HepG2 (cell line): Measurements from ENCODE around the gene MIA3. TPM values are rescaled to one million over a fixed set of nuclear protein-coding genes. Genes with fewer than 3 reads are reported as not detected.

Experiments
- ATF7-NPFF ChIP-seq: sonication (generic); formaldehyde crosslinking; IDR thresholded peaks from 2 replicates; pipeline ENCODE4 v1.8.1; 2023; ENCODE audit warnings: mild to moderate bottlenecking, low read depth, missing genetic modification reagents, moderate library complexity
- FLYWCH1 ChIP-seq: sonication (generic); formaldehyde crosslinking; IDR thresholded peaks from 2 replicates; pipeline ENCODE4 v1.8.1; 2023; ENCODE audit warnings: mild to moderate bottlenecking, missing genetic modification reagents
- GABPA ChIP-seq, 2 experiments: IDR thresholded peaks; 2 replicates each; pipeline ENCODE4 v1.6.1; 2011 to 2016; ENCODE audit warnings: low read depth in 2 of 2, low read length in 1 of 2, missing biosample characterization in 1 of 2, missing genetic modification characterization in 1 of 2
- KLF6 ChIP-seq: IDR thresholded peaks from 2 replicates; pipeline ENCODE4 v1.8.0; 2016; ENCODE audit warnings: missing biosample characterization, missing genetic modification reagents
- MZF1 ChIP-seq: sonication (generic); formaldehyde crosslinking; IDR thresholded peaks from 2 replicates; pipeline ENCODE4 v1.8.1; 2023; ENCODE audit warnings: mild to moderate bottlenecking, missing genetic modification reagents, borderline replicate concordance
- PAF1 ChIP-seq: IDR thresholded peaks from 2 replicates; pipeline ENCODE4 v1.6.1; 2016; ENCODE audit warnings: missing genetic modification reagents, missing compliant biosample characterization
- PLRG1 ChIP-seq: fragments of 450-650 bp; conservative IDR thresholded peaks from 2 replicates; pipeline ENCODE4 v1.6.1; 2016
- POLR2AphosphoS5 ChIP-seq: IDR thresholded peaks from 2 replicates; pipeline ENCODE4 v1.6.1; 2012; ENCODE audit warnings: low read depth, low read length
- SIN3A ChIP-seq: IDR thresholded peaks from 2 replicates; pipeline ENCODE4 v1.6.1; 2011; ENCODE audit warnings: low read depth, mild to moderate bottlenecking, control low read depth, low read length, borderline replicate concordance
- SIX4 ChIP-seq: sonication (generic); formaldehyde crosslinking; IDR thresholded peaks from 2 replicates; pipeline ENCODE4 v1.4.0; 2020; ENCODE audit warnings: missing genetic modification reagents
- ZBTB1 ChIP-seq: sonication (generic); formaldehyde crosslinking; IDR thresholded peaks from 2 replicates; pipeline ENCODE4 v1.4.0; 2020; ENCODE audit warnings: missing genetic modification reagents, borderline replicate concordance
- ZFX ChIP-seq: sonication (generic); formaldehyde crosslinking; IDR thresholded peaks from 2 replicates; pipeline ENCODE4 v1.4.0; 2020; ENCODE audit warnings: mild to moderate bottlenecking, low read depth, missing genetic modification reagents, moderate library complexity
- ZNF296 ChIP-seq: sonication (generic); formaldehyde crosslinking; conservative IDR thresholded peaks from 2 replicates; pipeline ENCODE4 v1.5.0; 2020; ENCODE audit warnings: mild to moderate bottlenecking, missing genetic modification reagents
- ZNF3 ChIP-seq: IDR thresholded peaks from 2 replicates; pipeline ENCODE4 v1.7.0; 2017; ENCODE audit warnings: inconsistent platforms
- ZNF431 ChIP-seq: sonication (generic); formaldehyde crosslinking; IDR thresholded peaks from 2 replicates; pipeline ENCODE4 v1.9.0; 2022; ENCODE audit warnings: missing genetic modification reagents, low read depth, mild to moderate bottlenecking, borderline replicate concordance
- ZNF510 ChIP-seq: sonication (generic); formaldehyde crosslinking; IDR thresholded peaks from 2 replicates; pipeline ENCODE4 v1.4.0; 2020; ENCODE audit warnings: low read depth, mild to moderate bottlenecking, missing genetic modification reagents
- ZNF552 ChIP-seq: sonication (generic); formaldehyde crosslinking; IDR thresholded peaks from 2 replicates; pipeline ENCODE4 v1.9.0; 2022; ENCODE audit warnings: missing genetic modification reagents, mild to moderate bottlenecking, borderline replicate concordance
- ZNF607 ChIP-seq: sonication (generic); formaldehyde crosslinking; IDR thresholded peaks from 2 replicates; pipeline ENCODE4 v1.5.1; 2020; ENCODE audit warnings: missing genetic modification reagents, mild to moderate bottlenecking, borderline replicate concordance
- ZNF660 ChIP-seq: sonication (generic); formaldehyde crosslinking; IDR thresholded peaks from 2 replicates; pipeline ENCODE4 v1.5.1; 2020; ENCODE audit warnings: mild to moderate bottlenecking, low read depth, missing genetic modification reagents, borderline replicate concordance
- ZNF746 ChIP-seq: sonication (generic); formaldehyde crosslinking; IDR thresholded peaks from 2 replicates; pipeline ENCODE4 v1.8.0; 2022; ENCODE audit warnings: mild to moderate bottlenecking, missing genetic modification reagents
- ZNF75D ChIP-seq: sonication (generic); formaldehyde crosslinking; IDR thresholded peaks from 2 replicates; pipeline ENCODE4 v1.8.1; 2023; ENCODE audit warnings: missing genetic modification reagents, mild to moderate bottlenecking, borderline replicate concordance
- polyA plus RNA-seq, 8 experiments: library from polyadenylated mRNA; depleted of rRNA in 3 of 8; stranded (reverse) in 7 of 8; unstranded in 1 of 8; fragments of >200 nt; fragmentation: Illumina TruSeq in 4 of 8; extraction: Trizol in 4 of 8; gene quantifications; 2 replicates each; pipeline versions ENCODE4 v1.2.1 to v1.2.3, GENCODE V29; 2011 to 2016; ENCODE audit warnings: low read depth in 4 of 8, missing spikeins in 1 of 8, mixed read lengths in 1 of 8; ENCODE audit not compliant: insufficient read depth in 1 of 8
- total RNA-seq, 5 experiments: library from RNA; depleted of rRNA; stranded (reverse); fragments of >200 nt; fragmentation: Illumina TruSeq; extraction: Trizol; gene quantifications; 2 replicates each; pipeline ENCODE4 v1.2.3, GENCODE V29; 2016; ENCODE audit warnings: low read depth in 1 of 5
- TF ChIP-seq, protein P1 (sequence below): sonication (generic); formaldehyde crosslinking; conservative IDR thresholded peaks from 2 replicates; pipeline ENCODE4 v1.8.0; 2022; ENCODE audit warnings: missing genetic modification reagents
- TF ChIP-seq, protein P2 (sequence below): sonication (generic); formaldehyde crosslinking; IDR thresholded peaks from 2 replicates; pipeline ENCODE4 v1.4.0; 2020; ENCODE audit warnings: mild to moderate bottlenecking, low read depth, missing genetic modification reagents
- TF ChIP-seq, protein P3 (sequence below): sonication (generic); formaldehyde crosslinking; IDR thresholded peaks from 2 replicates; pipeline ENCODE4 v1.5.1; 2020; ENCODE audit warnings: missing genetic modification reagents, mild to moderate bottlenecking, borderline replicate concordance
- TF ChIP-seq, protein P4 (sequence below): fragments of 450-650 bp; IDR thresholded peaks from 2 replicates; pipeline ENCODE4 v1.6.1; 2016

MIA3 gene
- total and polyA plus RNA-seq, 2 of the 13 experiments (the other 11 are each of a cell fraction or from before 2014, with no cell fraction given), result 45.6 to 48.7 TPM

DNA sequence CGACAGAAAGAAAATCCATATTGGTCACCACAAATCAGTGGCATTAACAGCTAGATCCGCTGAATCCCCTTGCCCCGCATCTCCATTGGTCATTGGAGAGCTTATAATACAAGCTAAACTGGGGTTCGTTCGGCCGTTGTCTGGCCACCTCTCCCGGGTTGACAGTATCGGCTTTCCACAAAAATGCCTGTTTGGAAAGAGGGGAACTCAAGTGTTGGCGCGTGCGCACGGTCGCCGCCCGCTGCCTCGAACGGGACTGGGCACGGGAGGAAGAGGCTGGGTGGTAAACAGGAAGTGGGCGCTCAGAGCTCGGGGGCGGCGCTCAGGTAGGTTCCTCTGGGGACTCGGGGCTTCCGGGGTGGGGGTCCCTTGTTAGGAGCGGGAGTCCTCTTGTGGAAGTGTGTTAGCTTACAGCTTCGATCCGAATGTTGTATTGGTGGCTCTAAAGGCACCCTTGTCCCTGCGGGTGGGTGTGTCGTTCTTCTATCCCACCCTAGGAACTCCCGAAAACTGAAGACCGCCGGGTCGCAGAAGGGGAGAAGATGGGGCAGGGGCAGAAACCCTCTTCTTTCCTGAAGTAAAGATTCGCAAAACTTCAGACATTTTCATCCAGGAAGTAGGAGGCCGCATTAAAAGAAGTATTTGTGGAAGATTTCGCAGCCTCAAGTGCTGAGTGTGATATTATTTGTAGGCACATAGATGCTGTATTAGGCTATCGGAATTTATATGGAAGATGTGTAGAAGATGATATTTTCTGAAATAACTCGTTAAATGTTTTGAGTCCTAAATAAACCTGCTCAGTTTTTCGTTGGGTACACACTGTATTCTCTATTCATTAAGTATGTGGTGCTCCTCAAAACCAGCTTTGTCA is 95.4 kb downstream of the MIA3 start (continued):
- TF ChIP-seq ZFX (CRISPR knock-in tag) (peak; percentile 45; the same call in 1 of the 2 replicates), ATF7-NPFF (CRISPR knock-in tag) (no peak), GABPA (IDR thresholded peaks at IDR 0.05; ENCODE audit: low read depth, low read length) (peak; percentile 81), GABPA (CRISPR knock-in tag; IDR thresholded peaks at IDR 0.05; ENCODE audit: low read depth) (peak; percentile 94), ZNF75D (CRISPR knock-in tag) (no peak), POLR2AphosphoS5 (peak; percentile 81), ZNF607 (CRISPR knock-in tag) (no peak; the same call in 1 of the 2 replicates), ZNF552 (CRISPR knock-in tag) (no peak), SIX4 (CRISPR knock-in tag) (no peak), MZF1 (CRISPR knock-in tag) (no peak), SIN3A (0 out of 2 replicates have a peak, but pooled peaks have one; percentile 32), ZNF746 (no peak), ZNF660 (no peak), FLYWCH1 (CRISPR knock-in tag) (no peak), PLRG1 (no peak), ZNF3 (peak; percentile 63; the same call in 1 of the 2 replicates), ZBTB1 (CRISPR knock-in tag) (no peak), ZNF296 (no peak), ZNF431 (no peak), ZNF510 (no peak), PAF1 (no peak), KLF6 (CRISPR knock-in tag) (no peak)
- TF ChIP-seq, protein P1, sequence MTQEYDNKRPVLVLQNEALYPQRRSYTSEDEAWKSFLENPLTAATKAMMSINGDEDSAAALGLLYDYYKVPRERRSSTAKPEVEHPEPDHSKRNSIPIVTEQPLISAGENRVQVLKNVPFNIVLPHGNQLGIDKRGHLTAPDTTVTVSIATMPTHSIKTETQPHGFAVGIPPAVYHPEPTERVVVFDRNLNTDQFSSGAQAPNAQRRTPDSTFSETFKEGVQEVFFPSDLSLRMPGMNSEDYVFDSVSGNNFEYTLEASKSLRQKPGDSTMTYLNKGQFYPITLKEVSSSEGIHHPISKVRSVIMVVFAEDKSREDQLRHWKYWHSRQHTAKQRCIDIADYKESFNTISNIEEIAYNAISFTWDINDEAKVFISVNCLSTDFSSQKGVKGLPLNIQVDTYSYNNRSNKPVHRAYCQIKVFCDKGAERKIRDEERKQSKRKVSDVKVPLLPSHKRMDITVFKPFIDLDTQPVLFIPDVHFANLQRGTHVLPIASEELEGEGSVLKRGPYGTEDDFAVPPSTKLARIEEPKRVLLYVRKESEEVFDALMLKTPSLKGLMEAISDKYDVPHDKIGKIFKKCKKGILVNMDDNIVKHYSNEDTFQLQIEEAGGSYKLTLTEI, result no peak
- TF ChIP-seq, protein P2, sequence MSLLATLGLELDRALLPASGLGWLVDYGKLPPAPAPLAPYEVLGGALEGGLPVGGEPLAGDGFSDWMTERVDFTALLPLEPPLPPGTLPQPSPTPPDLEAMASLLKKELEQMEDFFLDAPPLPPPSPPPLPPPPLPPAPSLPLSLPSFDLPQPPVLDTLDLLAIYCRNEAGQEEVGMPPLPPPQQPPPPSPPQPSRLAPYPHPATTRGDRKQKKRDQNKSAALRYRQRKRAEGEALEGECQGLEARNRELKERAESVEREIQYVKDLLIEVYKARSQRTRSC (CRISPR knock-in tag), result no peak
- TF ChIP-seq, protein P3, sequence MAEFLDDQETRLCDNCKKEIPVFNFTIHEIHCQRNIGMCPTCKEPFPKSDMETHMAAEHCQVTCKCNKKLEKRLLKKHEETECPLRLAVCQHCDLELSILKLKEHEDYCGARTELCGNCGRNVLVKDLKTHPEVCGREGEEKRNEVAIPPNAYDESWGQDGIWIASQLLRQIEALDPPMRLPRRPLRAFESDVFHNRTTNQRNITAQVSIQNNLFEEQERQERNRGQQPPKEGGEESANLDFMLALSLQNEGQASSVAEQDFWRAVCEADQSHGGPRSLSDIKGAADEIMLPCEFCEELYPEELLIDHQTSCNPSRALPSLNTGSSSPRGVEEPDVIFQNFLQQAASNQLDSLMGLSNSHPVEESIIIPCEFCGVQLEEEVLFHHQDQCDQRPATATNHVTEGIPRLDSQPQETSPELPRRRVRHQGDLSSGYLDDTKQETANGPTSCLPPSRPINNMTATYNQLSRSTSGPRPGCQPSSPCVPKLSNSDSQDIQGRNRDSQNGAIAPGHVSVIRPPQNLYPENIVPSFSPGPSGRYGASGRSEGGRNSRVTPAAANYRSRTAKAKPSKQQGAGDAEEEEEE (CRISPR knock-in tag), result no peak
- TF ChIP-seq, protein P4, sequence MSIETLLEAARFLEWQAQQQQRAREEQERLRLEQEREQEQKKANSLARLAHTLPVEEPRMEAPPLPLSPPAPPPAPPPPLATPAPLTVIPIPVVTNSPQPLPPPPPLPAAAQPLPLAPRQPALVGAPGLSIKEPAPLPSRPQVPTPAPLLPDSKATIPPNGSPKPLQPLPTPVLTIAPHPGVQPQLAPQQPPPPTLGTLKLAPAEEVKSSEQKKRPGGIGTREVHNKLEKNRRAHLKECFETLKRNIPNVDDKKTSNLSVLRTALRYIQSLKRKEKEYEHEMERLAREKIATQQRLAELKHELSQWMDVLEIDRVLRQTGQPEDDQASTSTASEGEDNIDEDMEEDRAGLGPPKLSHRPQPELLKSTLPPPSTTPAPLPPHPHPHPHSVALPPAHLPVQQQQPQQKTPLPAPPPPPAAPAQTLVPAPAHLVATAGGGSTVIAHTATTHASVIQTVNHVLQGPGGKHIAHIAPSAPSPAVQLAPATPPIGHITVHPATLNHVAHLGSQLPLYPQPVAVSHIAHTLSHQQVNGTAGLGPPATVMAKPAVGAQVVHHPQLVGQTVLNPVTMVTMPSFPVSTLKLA, result peak; percentile 76
